ENCODE results near the gene GMCL1. TPM values are rescaled to one million over a fixed set of nuclear protein-coding genes. Genes with fewer than 3 reads are reported as not detected.
A peak's percentile ranks its signal among the peaks of the same experiment; 100 is the strongest.

Gene GMCL1
- polyA plus RNA-seq, 1 experiment, result 2.1 TPM

DNA sequence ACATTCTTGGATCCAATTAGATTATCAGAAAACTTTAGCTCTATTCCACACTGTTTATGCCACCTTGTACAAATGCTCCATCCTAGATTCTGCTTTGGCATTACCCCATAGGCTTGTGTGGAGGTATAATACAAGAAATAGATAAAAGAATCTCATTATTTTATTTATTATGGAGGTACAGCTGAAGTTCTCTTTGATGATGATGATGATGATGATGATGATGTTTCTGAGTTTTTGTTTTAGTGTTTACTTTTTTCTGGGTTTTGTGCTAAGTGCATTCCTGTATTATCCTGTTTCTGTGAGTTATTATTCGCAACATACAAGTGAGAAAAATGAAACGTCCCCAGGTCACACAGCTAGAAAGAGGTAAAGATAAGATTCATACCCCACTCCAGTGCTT is 44.1 kb upstream of the GMCL1 start:
- ChIA-PET POLR2A (no interaction called here), CTCF (interaction anchor here (0.9 to 2.0 kb wide), 5 partner anchors 10 to 61 kb away, joined by 3 to 7 read pairs (median 3); no protein-coding TSS in a partner anchor)
- Histone ChIP-seq H3K27me3 (ENCODE audit: control insufficient read depth, insufficient read depth, low read length) (no peaks in the 10 kb centered on the region), H3K4me3 (ENCODE audit: low read depth, low read length) (no peak overlapping the region), H3K36me3 (ENCODE audit: control insufficient read depth, insufficient read depth, low read length) (peaks cover 2% of the 10 kb centered on the region; the same call in 1 of the 2 replicates)
- TF ChIP-seq, protein P1, sequence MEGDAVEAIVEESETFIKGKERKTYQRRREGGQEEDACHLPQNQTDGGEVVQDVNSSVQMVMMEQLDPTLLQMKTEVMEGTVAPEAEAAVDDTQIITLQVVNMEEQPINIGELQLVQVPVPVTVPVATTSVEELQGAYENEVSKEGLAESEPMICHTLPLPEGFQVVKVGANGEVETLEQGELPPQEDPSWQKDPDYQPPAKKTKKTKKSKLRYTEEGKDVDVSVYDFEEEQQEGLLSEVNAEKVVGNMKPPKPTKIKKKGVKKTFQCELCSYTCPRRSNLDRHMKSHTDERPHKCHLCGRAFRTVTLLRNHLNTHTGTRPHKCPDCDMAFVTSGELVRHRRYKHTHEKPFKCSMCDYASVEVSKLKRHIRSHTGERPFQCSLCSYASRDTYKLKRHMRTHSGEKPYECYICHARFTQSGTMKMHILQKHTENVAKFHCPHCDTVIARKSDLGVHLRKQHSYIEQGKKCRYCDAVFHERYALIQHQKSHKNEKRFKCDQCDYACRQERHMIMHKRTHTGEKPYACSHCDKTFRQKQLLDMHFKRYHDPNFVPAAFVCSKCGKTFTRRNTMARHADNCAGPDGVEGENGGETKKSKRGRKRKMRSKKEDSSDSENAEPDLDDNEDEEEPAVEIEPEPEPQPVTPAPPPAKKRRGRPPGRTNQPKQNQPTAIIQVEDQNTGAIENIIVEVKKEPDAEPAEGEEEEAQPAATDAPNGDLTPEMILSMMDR (IDR thresholded peaks at IDR 0.05; ENCODE audit: insufficient read depth, low read depth, low read length), result no peak
- no peak for DNase-seq (ENCODE audit: low read depth)

DNA sequence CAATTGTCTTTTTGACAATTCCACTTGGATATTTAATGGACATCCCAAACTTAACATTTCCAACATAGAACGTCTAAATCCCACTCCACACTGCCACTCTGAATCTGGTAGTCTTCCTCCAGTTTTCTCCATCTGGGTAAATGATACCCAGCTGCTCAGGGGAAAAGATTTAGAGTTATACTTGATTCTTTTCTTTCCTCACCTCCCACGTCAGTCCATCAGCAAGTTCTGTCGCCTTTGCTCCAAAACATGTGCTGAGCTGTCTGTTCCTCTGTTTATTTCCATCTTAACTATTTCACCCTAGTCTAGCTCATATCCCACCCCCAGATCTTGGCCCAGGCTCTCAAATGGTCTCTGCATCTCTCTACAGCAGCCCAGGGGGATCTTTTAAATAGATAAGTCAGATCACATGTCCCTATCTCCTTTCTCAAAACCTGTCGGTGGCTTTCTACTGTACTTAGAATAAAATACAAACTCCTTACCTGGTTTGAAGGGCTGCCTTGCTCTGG is 43.4 kb upstream of the GMCL1 start:
- ChIA-PET POLR2A (no interaction called here), CTCF (interaction anchor here (0.9 to 2.0 kb wide), 3 partner anchors 15 to 61 kb away, joined by 3 to 7 read pairs (median 5); no protein-coding TSS in a partner anchor)
- TF ChIP-seq, protein P1 (IDR thresholded peaks at IDR 0.05; ENCODE audit: insufficient read depth, low read depth, low read length), result no peak
- no peak overlapping the region for H3K4me3 ChIP-seq (ENCODE audit: low read depth, low read length)
- no peak for DNase-seq (ENCODE audit: low read depth)
- H3K36me3 ChIP-seq (ENCODE audit: control insufficient read depth, insufficient read depth, low read length), result peaks cover 2% of the 10 kb centered on the region; the same call in 1 of the 2 replicates
- no peaks in the 10 kb centered on the region for H3K27me3 ChIP-seq (ENCODE audit: control insufficient read depth, insufficient read depth, low read length)

DNA sequence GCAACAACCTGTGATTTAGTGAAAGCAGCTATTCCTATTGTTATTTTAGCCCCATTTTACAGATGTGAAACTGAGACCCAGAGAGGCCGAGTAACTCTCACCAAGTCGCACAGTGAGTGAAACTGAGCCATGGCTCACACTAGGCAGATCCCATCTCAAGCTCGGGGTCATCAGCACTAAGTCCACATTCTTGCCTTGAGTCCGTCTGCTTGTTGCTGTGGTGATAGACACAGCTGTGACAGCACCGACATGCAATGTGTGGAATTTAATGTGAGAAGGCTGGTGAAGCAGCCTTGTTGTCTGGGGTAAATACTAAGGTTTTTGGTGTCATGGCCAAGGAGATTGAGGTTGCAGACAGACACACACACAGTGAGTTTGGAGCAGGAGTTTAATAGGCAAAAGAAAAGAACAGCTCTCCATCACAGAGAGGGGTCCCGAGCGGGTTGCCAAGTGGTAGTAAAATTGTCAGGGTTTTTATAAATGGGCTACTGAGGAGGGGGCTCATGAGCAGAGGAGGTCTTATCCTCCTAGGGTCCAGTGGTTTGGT is 40.2 kb upstream of the GMCL1 start:
- H3K36me3 ChIP-seq (ENCODE audit: control insufficient read depth, insufficient read depth, low read length), result peaks cover 2% of the 10 kb centered on the region; the same call in 1 of the 2 replicates
- TF ChIP-seq, protein P1 (IDR thresholded peaks at IDR 0.05; ENCODE audit: insufficient read depth, low read depth, low read length), result no peak
- ChIA-PET CTCF (interaction anchor here (0.6 to 1.9 kb wide), 6 partner anchors 26 to 65 kb away, joined by 3 to 9 read pairs (median 3); no protein-coding TSS in a partner anchor), POLR2A (no interaction called here)
- H3K4me3 ChIP-seq (ENCODE audit: low read depth, low read length), result no peak overlapping the region
- no peaks in the 10 kb centered on the region for H3K27me3 ChIP-seq (ENCODE audit: control insufficient read depth, insufficient read depth, low read length)
- DNase-seq (ENCODE audit: low read depth), result peak; percentile 95

DNA sequence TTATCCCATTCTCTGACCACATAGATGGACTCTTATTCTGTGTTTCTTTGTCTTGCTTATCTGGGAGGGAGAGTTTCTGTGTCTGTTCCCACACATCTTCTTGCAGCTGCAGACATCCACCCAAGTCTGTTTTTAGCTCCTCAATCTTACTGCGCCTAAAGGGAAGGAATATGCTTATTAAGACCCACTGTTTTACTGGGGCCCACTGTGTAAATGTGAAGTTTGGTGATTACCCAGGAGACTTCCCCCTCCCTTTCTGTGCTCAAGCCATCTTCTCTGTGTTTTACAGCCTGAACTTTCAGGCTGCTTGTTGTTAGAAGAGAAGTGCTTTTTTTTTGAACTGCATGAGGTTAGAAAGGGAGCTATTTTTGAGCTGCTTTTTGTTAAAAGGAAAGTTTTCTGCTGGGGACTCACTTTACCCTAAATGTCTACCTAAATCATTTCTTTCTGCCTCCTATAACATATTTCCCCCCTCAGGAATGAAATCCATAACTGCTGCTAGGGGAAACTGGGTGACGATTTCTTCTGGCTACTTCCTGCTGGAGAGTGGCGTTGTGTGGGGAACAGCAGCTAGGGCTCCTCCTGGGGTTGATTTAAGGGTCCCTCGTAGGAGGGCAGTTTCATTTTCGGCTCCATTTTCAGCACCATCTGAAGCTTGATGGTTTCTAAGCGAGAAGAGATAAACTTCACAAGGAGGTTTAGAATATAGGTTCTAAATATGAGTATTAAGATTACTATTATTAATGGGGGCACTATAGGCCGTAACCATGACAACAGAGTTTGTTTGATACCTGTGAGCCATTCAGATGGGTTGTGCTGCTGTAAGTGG is 39.5 kb upstream of the GMCL1 start:
- no peak overlapping the region for H3K4me3 ChIP-seq (ENCODE audit: low read depth, low read length)
- peaks cover 2% of the 10 kb centered on the region; the same call in 1 of the 2 replicates for H3K36me3 ChIP-seq (ENCODE audit: control insufficient read depth, insufficient read depth, low read length)
- ChIA-PET POLR2A (no interaction called here), CTCF (interaction anchor here (0.6 to 1.9 kb wide), 7 partner anchors 25 to 65 kb away, joined by 3 to 9 read pairs (median 3); no protein-coding TSS in a partner anchor)
- TF ChIP-seq, protein P1 (IDR thresholded peaks at IDR 0.05; ENCODE audit: insufficient read depth, low read depth, low read length), result no peak
- no peaks in the 10 kb centered on the region for H3K27me3 ChIP-seq (ENCODE audit: control insufficient read depth, insufficient read depth, low read length)
- no peak for DNase-seq (ENCODE audit: low read depth)

DNA sequence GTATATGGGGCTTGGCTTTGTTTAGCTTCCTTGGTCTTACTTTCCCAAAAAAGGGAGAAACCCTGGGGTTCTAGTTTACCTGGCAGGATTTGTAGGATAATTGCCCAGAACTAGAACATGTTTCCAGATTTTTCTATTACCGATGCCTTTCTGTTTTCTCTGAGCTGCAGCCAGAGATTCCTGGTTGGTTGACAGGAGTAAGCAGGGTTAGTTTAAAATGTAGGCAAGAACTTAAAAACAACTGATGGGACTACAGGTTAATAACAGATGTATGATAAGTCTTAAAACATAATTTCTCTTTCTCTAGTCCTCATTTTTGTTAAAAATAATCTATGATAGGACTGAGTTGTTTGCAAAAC is 38.9 kb upstream of the GMCL1 start:
- ChIA-PET POLR2A (no interaction called here), CTCF (interaction anchor here (0.6 to 1.9 kb wide), 4 partner anchors 25 to 66 kb away, joined by 3 to 9 read pairs (median 4); no protein-coding TSS in a partner anchor)
- no peaks in the 10 kb centered on the region for H3K27me3 ChIP-seq (ENCODE audit: control insufficient read depth, insufficient read depth, low read length)
- no peak overlapping the region for H3K4me3 ChIP-seq (ENCODE audit: low read depth, low read length)
- H3K36me3 ChIP-seq (ENCODE audit: control insufficient read depth, insufficient read depth, low read length), result peaks cover 1% of the 10 kb centered on the region; the same call in 1 of the 2 replicates
- no peak for DNase-seq (ENCODE audit: low read depth)
- TF ChIP-seq, protein P1 (IDR thresholded peaks at IDR 0.05; ENCODE audit: insufficient read depth, low read depth, low read length), result no peak
